AG09309 (cell line): ENCODE results near the gene ITPK1.
A peak's percentile ranks its signal among the peaks of the same experiment; 100 is the strongest.

Source experiments
- DNase-seq: peaks from one replicate; pipeline ENCODE4 v3.0.0-alpha.2; 2010; ENCODE audit warnings: low read depth
- H3K4me3 ChIP-seq: 2 replicates; pipeline ENCODE4 v1.5.1; 2011; ENCODE audit warnings: mild to moderate bottlenecking, low read depth, low read length, moderate library complexity; ENCODE audit not compliant: control insufficient read depth
- TF ChIP-seq, protein P1 (sequence below): IDR thresholded peaks from 2 replicates; pipeline ENCODE4 v1.5.1; 2011; ENCODE audit warnings: mild to moderate bottlenecking, low read depth, low read length, inconsistent platforms; ENCODE audit not compliant: insufficient read depth, control insufficient read depth; ENCODE audit errors: missing control alignments

Gene ITPK1

GRCh38 chr14:93044121-93044520 lies 71.6 kb downstream of the ITPK1 start:
- TF ChIP-seq, protein P1, sequence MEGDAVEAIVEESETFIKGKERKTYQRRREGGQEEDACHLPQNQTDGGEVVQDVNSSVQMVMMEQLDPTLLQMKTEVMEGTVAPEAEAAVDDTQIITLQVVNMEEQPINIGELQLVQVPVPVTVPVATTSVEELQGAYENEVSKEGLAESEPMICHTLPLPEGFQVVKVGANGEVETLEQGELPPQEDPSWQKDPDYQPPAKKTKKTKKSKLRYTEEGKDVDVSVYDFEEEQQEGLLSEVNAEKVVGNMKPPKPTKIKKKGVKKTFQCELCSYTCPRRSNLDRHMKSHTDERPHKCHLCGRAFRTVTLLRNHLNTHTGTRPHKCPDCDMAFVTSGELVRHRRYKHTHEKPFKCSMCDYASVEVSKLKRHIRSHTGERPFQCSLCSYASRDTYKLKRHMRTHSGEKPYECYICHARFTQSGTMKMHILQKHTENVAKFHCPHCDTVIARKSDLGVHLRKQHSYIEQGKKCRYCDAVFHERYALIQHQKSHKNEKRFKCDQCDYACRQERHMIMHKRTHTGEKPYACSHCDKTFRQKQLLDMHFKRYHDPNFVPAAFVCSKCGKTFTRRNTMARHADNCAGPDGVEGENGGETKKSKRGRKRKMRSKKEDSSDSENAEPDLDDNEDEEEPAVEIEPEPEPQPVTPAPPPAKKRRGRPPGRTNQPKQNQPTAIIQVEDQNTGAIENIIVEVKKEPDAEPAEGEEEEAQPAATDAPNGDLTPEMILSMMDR: no peak
- H3K4me3 ChIP-seq: no peak overlapping the region
- DNase-seq: no peak

DNA sequence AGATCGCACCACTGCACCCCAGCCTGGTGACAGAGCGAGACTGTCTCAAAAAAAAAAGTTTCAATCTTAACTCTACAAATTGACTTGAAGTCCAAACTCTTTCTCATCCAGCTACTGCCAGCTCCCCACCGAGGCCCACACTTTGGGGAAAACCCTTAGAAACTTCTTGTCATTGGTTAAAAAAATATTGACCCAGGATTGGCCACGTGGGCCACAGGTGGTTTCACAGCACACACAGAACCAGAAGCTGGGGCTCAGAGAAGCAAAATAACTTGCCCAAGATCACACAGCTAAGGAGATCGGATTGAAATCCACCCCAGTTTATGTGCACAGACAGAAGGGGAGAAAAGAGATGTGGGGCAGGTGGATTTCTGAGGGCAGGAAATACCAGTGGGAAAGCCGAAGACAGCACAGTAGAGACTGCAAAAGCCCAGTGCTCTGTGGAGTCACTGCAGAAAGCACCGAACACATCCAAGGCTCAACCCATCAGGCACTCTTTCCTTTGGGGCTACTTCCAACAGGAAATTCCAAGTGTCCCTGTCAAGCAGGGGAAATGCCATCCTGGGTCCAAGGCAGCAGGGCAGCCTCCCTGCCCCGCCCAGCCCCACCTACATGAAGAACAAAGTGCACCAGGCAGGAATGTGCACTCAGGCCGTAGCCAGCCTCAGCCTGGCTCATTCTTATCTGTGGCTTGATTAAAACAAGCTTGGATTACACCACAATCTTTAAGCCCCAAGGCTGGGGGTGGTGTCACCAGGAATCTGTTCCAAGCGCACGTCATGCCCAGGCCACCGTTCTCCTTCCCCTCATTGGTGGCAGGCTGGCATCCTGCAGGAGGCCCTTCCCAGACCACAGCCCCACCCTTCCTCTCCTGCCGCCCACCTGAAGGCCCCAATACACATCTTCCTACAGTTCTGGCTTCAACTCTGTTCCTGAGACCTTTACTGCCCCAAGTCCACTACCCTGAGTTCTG lies 72.5 kb downstream of the ITPK1 start:
- TF ChIP-seq, protein P1: no peak
- H3K4me3 ChIP-seq: no peak overlapping the region
- DNase-seq: peak; percentile 77

DNA sequence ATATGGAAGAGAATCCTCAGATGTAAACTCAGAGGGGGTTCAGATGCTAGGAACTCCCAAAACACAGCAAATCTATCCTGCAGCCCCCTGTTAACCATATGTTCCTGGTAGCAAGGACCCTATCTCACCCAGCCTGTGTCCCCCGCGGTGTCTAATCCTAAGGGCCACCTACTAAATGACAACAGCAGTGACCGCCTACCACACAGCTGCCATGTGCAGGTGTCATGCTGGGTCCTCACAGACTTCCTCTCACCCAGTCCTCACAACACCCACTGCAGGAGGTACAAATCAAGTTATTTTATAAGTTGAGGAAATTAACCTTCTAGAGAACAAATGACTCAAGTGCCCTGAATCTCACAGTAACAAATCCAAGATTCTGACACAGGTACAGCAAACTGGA lies 73.9 kb downstream of the ITPK1 start:
- DNase-seq: no peak
- TF ChIP-seq, protein P1: no peak
- no peak overlapping the region for H3K4me3 ChIP-seq

DNA sequence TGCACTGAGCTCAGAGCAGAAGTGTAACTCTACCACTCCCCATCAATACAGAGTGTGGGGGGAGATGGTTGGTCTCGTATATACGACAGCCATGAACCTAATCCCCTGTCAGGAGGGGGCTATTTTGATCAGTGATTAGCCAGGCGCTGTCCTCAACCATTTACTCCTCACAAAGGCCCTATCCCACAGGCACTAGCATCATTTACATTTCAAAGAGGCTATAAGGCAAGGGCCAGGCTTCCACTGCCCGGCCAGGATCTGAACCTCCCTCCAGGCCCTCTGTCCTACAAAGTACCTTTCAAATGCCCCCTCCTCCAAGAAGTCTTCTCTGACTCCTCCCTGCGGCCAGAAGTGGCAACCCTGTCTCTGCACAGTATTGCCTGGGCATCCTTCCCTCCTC lies 74.7 kb downstream of the ITPK1 start:
- DNase-seq: no peak
- no peak overlapping the region for H3K4me3 ChIP-seq
- TF ChIP-seq, protein P1: no peak

- TF ChIP-seq, protein P1: no peak
- no peak overlapping the region for H3K4me3 ChIP-seq
- no peak for DNase-seq
These were observed 75.3 kb downstream of the ITPK1 start for GRCh38 chr14:93040443-93040842.

DNA sequence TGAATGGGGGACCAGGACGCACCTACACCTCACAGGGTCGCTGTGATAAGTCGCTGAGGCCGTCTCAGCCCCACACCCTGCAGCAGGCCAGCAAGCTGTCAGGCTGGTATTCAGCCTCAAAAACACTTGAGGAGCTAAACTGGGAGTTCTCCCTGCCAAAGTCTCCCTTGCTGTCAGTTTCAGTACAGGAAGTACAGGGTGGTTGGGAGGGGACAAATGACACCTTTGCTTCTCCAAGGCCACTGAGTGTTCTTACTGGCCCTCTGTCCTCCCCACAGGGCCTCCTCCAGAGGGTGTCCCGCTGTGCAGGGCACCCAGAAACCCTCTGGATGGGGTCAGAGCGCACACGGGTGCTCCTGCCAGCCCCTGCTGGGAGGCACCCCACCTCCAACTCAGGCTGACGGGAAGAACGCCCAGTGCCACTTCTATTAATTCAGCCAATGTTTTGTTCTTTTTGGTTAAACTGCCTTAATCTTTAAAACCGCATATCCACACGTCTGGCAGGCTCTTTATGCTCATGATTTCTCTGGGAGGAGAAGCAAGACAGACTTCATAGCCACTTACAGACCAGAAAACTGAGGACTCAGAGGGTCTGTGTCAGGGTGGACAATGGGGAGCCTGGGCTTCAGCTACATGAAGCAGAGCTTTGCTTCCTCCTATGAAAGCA lies 75.9 kb downstream of the ITPK1 start:
- TF ChIP-seq, protein P1: no peak

More for the DNA sequence above, 75.9 kb downstream of the ITPK1 start:
- DNase-seq: no peak
- H3K4me3 ChIP-seq: no peak overlapping the region
